ENCODE data around the gene KBTBD4.

GRCh38 chr11:47587039-47587716 is 8.4 kb upstream of the KBTBD4 start:
- TF ChIP-seq POLR2A (IDR thresholded peaks at IDR 0.05; ENCODE audit: control extremely low read depth in 1 of 2, low read depth in 2 of 2, low read length in 2 of 2) = no peak
- no peak for TF ChIP-seq CHD2 (IDR thresholded peaks at IDR 0.05; ENCODE audit: low read length)
- TF ChIP-seq TEAD4 (IDR thresholded peaks at IDR 0.05; ENCODE audit: low read depth, low read length) = no peak
- no peak for TF ChIP-seq SUZ12 (IDR thresholded peaks at IDR 0.05; ENCODE audit: low read length)
- TF ChIP-seq, protein P1, sequence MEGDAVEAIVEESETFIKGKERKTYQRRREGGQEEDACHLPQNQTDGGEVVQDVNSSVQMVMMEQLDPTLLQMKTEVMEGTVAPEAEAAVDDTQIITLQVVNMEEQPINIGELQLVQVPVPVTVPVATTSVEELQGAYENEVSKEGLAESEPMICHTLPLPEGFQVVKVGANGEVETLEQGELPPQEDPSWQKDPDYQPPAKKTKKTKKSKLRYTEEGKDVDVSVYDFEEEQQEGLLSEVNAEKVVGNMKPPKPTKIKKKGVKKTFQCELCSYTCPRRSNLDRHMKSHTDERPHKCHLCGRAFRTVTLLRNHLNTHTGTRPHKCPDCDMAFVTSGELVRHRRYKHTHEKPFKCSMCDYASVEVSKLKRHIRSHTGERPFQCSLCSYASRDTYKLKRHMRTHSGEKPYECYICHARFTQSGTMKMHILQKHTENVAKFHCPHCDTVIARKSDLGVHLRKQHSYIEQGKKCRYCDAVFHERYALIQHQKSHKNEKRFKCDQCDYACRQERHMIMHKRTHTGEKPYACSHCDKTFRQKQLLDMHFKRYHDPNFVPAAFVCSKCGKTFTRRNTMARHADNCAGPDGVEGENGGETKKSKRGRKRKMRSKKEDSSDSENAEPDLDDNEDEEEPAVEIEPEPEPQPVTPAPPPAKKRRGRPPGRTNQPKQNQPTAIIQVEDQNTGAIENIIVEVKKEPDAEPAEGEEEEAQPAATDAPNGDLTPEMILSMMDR (IDR thresholded peaks at IDR 0.05; ENCODE audit: control extremely low read depth in 1 of 3, insufficient read depth in 1 of 3, low read depth in 1 of 3, low read length in 3 of 3) = no peak
- no peak for TF ChIP-seq POLR2AphosphoS5 (IDR thresholded peaks at IDR 0.05; ENCODE audit: low read depth, low read length)
- TF ChIP-seq E2F6 (IDR thresholded peaks at IDR 0.05) = no peak
- no peak for TF ChIP-seq GABPA (IDR thresholded peaks at IDR 0.05; ENCODE audit: borderline replicate concordance, insufficient read depth, low read length)
- TF ChIP-seq MAFK (IDR thresholded peaks at IDR 0.05; ENCODE audit: low read depth, low read length) = no peak
